Mucosa of gallbladder (tissue), 1 donor: ENCODE data around the gene PTGER4. TPM values are rescaled to one million over a fixed set of nuclear protein-coding genes. Genes with fewer than 3 reads are reported as not detected.
"Not testable (repeated sequence)": the region's sequence is repeated elsewhere in the genome, so short reads cannot be mapped to it uniquely, and the experiment has no call there.

Experiments used
- DNase-seq: peaks from one replicate; pipeline ENCODE4 v3.0.0-alpha.2; 2020; ENCODE audit warnings: low spot score
- total RNA-seq: library from RNA; stranded (reverse); gene quantifications from one replicate; pipeline ENCODE4 v1.2.1, GENCODE V29; 2021
- donor health status: DM: no; HTN: no; CAD: no.

Gene PTGER4
- total RNA-seq, 1 donor from 2014 or later: 24.0 TPM

GRCh38 chr5:40689438-40689837 is 9.7 kb downstream of the PTGER4 start:
- DNase-seq: no peak

- no peak for DNase-seq
Measured at GRCh38 chr5:40690267-40690666, 10.6 kb downstream of the PTGER4 start.

GRCh38 chr5:40691894-40692293 is 12.2 kb downstream of the PTGER4 start:
- DNase-seq: no peak

GRCh38 chr5:40694433-40694832 is 14.7 kb downstream of the PTGER4 start:
- no peak for DNase-seq

GRCh38 chr5:40700116-40700782 is 20.5 kb downstream of the PTGER4 start:
- no peak for DNase-seq

- DNase-seq: not testable (repeated sequence)
Measured at GRCh38 chr5:40702027-40702426, 22.3 kb downstream of the PTGER4 start.

- DNase-seq: not testable (repeated sequence)
Measured at GRCh38 chr5:40705484-40705883, 25.8 kb downstream of the PTGER4 start.

- not testable (repeated sequence) for DNase-seq
Measured at GRCh38 chr5:40710575-40710974, 30.9 kb downstream of the PTGER4 start.

- no peak for DNase-seq
Measured at GRCh38 chr5:40714001-40714400, 34.3 kb downstream of the PTGER4 start.

GRCh38 chr5:40716000-40716399 is 36.3 kb downstream of the PTGER4 start:
- DNase-seq: no peak

GRCh38 chr5:40716590-40716989 is 36.9 kb downstream of the PTGER4 start:
- no peak for DNase-seq

GRCh38 chr5:40717281-40717680 is 37.6 kb downstream of the PTGER4 start:
- DNase-seq: no peak

- DNase-seq: no peak
Measured at GRCh38 chr5:40720069-40720468, 40.4 kb downstream of the PTGER4 start.

- not testable (repeated sequence) for DNase-seq
Measured at GRCh38 chr5:40722497-40722911, 42.8 kb downstream of the PTGER4 start.

- DNase-seq: no peak
Measured at GRCh38 chr5:40733434-40733833, 53.7 kb downstream of the PTGER4 start.

- DNase-seq: peak; percentile 19
Measured at GRCh38 chr5:40733879-40734563, 54.3 kb downstream of the PTGER4 start.

- DNase-seq: no peak
Measured at GRCh38 chr5:40734986-40735385, 55.3 kb downstream of the PTGER4 start.

- DNase-seq: no peak
Measured at GRCh38 chr5:40735609-40736008, 55.9 kb downstream of the PTGER4 start.

- DNase-seq: no peak
Measured at GRCh38 chr5:40736103-40736875, 56.6 kb downstream of the PTGER4 start.

GRCh38 chr5:40738502-40738901 is 58.8 kb downstream of the PTGER4 start:
- DNase-seq: no peak
